Stimulated activated CD4-positive, alpha-beta T cell treated with anti-CD3 and anti-CD28 coated beads, Interleukin-15, amount 100 ng/mL, for 24 hours (primary cell): ENCODE measurements around the gene TMEM229B.

ENCODE experiments used
- DNase-seq: peaks from one replicate; pipeline ENCODE4 v3.0.0-alpha.2; 2020

The TMEM229B gene

DNA sequence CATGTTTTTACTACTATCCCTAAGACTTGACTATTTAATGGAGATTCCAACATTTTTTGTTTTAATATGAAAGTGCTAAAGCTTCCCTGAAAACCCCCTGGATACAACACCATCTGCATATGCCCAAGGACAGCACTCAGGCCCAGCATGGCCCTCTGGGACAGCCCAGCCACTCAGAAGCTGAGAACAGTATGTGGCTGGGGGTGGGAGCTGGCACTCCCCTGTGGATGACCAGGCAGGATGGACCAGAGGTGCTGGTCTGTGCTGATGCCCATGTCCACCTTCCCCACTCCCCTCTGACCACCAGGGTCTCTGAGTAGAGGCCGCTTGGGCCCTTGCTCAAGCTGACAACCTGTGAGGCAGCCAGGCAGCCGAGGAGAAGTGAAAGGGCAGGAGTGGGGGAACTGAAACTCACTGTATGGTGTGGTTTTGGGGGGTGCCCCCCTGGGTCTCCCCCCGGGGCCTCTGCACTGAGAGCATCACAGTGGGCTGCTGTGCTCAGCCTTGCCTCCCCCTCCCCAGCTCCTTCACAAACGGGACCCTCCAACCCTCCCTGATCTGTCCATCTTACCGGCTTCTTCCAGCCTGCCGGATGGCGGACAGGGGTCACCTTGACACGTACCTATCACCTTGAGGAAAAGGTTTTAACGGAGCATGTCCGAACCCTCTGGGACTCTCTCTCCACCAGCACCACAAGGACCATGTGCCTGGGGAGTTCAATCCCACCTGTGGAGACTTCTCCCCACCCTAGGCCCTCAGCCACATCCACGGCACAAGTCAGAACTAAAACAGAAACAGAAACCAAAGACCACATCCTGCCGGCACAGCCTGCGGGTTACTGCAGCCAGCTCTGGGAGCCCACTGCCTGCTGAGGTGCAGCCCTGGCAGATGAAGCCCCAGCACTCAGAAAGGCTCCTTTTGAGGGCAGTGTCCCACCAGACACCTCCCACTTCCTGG, at the start of gene TMEM229B:
Gene TMEM229B (minus strand): TSS at position 785 of the 957 bp plus-strand sequence. CDS start 14,798 bp downstream, outside the sequence.
- peak; percentile 82 for DNase-seq

DNA sequence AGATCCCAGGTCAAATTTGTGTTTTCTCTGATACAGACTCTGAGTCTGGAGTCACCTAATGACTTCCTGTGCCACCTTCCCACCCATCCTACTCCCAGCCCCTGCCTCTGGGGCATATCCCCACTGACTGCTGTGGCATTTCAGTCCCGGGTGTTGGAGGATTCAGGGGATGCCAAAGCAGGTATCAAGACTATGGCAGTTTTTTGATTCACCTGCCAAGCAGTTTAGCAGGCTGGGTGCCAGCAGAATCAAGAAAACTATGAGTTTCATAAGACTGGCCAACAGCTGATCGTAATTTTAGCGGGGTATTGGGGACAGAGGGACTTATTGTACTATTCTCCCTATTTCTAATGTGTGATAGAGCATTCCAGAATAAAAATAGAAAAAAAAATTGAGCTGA, 49.2 kb upstream of the TMEM229B start:
- DNase-seq, result no peak

DNA sequence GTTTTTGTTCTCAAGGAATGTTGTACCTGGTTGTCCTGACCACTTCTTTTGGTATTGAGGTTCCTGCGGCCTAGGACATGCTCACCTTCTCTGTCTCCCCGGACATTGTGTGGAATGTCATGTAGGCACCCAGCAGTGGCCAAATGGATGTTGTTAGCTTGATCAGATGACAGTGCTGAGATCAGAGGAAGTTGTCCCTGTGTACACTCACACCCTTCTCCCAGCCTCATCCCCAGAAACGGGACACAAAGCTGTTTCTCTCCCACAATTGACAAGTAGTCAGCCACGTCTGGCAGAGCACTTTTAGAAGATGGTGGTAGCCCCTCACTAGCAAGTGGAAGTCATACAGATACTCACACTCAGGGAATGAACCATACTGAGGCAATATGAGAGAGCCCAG, 47.6 kb upstream of the TMEM229B start:
- DNase-seq, result no peak

GRCh38 chr14:67533754-67534085, 45.2 kb upstream of the TMEM229B start:
- DNase-seq, result no peak

DNA sequence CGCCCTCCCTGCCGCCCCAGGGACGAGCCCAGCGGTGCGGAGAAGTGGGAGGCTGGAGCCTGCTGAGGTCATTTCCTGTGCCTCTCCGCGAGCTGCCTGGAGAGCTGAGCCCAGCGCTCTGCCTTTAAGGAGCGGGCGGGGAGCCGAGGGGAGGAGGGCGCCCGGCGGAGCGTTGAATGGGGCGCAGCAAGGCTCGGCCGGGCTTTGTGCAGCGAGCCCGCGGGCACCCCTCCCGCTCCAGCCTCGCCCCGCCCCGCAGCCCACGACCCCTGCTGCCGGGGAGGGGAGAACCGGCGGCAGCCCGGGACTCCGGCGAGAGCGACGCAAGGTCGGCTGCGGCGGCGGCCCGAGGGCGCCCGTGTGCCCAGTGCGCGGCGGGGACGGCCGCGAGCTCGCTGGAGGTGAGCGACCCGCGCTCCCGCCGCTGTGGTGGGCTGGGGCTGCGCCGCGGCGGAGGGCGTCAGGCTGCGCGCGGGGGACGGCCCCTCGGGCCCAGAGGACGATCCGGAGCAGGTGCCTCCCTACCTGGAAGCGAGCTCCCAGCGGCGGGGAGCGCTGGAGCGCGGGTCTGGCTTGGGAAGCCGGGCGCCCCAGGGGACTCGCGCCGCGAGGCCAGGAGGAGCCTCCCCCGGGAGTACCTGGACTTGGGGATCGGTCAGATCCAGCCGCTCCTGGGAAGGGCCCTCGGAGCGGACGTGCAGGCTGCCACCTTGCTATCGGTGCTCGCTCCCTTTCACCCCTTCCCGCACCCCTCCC, 44.7 kb upstream of the TMEM229B start, which contains the start of gene PLEKHH1:
Gene PLEKHH1 (plus strand): TSS at position 293 of the 756 bp plus-strand sequence. CDS start 8,578 bp downstream, outside the sequence.
- DNase-seq, result peak; percentile 82

DNA sequence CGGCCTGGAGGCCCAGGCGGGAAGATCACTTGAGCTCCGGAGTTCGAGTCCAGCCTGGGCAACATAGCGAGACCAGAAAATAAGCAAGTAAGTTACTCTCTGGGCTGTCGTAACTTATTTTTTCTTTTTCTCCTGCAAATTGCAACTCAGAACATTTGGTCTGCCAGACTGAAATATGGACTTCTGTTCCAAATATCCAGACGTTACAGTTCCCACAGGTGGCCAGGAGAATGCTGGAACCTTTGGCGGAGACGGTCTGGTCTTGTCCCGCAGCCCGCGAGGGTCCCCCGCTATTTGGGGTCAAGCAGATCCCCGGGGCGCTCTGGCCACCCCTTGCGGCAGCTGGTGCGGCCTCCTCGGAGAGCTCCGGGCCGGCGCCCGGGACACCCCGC, 44.1 kb upstream of the TMEM229B start:
- no peak for DNase-seq

DNA sequence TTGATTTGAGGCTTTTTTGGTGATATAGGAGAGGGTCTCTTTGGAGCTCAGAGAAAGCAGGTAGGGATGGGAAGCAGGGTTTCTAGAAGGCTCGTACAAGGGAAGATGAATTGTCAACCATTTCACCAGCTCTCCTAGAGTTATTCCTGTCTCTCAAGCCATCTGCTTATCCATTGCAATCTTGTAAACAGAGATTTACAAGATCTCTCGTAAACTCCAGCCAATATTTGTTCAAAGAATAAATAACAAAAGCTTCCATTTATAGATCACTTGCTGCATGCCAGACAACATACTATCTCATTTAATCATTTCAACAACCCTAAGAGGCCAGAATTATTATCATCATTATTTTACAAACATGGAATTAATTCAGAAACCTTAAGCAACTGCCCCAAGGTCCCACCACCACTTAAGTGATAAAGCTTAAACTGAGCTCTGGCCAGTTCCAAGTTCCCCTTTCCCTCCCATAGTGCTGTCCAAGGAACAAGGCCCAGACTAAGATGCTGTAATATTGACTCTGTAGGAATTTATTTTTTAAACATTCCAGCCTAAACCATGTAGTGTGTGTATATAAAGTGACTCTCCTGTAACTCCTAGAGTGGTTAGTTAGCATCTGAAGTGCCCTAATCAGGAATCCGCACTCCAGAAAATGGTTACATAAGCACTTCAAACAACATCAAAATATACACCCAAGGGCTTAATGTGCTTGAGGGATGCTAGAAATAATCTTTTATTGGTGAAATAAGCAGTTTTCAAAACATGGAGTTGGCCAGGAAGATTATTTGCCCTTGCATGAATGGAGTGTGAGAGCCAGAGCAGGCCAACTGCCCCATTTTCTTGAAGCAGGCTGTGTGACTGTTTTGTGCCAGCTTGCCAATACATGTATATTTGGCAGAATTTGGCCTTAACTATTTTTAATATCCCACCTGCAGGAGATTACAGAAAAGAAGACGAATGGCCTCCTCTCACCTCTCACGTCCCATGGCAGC, 41.7 kb upstream of the TMEM229B start:
- no peak for DNase-seq

- DNase-seq, result no peak
Measured at GRCh38 chr14:67528276-67528675, 39.8 kb upstream of the TMEM229B start.

DNA sequence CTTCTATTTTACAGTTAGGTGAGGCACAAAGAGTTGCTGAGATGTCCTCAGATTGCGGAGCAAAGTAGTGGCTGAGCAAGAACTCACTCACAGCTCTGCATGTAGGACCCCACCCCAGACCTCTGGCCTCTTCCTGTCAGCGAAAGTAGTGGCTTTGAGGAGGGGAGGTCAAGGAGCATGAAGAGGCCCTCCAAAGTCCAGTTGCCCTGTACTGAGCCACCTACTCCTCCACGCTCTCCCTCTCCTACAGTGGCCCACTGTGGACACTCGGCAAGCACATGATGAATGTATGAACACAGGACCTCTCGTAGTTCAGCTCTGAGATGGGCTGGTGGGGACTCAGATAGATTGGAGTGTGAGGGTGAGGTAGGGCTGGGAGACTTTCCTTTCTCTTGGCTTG, 39.2 kb upstream of the TMEM229B start:
- no peak for DNase-seq

DNA sequence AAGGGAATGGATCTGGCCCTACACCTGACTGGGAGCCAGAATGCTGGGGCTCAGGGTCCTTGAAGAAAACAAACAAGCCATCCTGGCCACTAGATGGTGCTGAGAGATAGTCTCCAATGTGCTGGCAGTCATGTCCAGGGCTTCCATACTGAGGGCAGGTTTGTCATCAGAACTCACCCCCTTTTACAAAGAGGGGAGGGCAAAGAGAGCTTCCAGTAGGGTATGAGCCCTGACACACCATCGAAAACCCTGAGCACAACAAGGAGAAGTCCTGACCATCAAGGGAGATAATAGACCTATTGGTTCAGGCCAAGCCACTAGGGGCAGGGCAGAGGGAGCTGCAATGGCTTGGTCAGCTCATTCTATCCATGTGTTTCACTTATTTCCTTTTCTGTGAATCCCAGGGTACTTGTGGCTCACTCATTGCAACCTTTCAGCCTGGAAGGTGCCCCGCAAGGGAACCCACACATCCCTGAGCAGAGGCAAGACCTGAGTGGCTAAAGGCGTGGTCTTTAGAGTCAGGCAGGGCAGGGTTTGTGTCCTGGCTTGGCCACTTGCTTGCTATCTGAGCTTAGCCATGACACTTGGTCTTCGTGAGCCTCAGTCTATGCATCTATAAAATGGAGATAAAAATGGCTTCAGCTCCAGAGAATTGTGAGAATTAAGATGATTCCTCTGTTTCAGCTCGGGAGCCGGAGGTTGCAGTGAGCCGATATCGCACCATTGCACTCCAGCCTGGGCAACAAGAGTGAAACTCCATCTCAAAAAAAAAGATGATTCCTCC, 38.3 kb upstream of the TMEM229B start:
- peak; percentile 53 for DNase-seq

DNA sequence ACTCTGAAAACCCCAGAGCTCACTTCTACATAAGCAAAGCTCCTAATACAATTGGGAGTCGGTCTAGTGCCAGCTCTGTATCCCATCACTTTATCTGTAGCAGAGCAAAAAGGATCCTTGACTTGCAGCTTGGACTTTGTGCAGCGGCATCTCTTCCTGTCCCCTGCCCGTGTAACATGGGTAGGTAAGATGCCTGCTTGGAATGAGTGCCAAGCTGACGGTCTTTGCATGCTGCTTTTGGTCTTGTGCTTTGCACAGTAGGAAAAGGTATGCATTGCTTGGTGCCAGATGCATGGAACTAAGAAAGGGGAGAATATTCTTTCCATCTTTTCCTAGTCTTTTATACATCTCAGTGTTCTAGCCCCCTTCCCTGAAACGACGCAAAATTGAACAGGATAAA, 37.7 kb upstream of the TMEM229B start:
- no peak for DNase-seq

DNA sequence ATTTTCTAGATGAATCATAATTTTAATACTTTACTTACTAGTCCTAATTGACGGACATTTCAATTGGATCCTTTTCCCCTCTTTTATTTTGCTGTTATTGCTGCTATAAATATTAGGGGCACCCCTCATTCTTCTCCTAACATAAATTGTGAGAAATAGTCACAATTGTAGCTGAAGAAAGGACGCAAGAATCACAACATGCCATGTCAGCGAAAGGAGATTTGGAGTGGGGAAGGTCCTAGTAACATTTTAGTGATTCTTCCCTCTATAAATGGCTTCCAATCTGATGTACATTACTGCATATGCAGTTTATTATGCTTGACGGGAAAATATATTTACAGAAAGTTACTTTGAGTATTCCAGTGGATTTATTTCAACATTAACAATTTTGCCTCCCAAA, 36.9 kb upstream of the TMEM229B start:
- DNase-seq, result no peak

DNA sequence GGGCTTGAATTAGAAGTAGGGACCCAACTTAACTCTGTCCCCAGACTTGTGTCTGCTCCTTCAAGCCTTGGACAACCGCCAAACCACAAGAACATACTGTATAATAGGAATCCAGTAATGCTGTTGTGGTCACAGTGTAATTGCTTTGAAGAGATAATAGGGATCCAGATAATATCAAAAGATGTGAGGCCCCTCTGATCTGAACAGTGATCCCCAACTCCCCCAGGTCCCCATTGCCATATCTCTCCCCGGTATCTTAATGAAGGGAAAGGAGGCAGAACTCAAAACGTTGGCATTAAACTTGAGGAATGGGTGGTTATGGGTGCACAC, 36.1 kb upstream of the TMEM229B start:
- no peak for DNase-seq

DNA sequence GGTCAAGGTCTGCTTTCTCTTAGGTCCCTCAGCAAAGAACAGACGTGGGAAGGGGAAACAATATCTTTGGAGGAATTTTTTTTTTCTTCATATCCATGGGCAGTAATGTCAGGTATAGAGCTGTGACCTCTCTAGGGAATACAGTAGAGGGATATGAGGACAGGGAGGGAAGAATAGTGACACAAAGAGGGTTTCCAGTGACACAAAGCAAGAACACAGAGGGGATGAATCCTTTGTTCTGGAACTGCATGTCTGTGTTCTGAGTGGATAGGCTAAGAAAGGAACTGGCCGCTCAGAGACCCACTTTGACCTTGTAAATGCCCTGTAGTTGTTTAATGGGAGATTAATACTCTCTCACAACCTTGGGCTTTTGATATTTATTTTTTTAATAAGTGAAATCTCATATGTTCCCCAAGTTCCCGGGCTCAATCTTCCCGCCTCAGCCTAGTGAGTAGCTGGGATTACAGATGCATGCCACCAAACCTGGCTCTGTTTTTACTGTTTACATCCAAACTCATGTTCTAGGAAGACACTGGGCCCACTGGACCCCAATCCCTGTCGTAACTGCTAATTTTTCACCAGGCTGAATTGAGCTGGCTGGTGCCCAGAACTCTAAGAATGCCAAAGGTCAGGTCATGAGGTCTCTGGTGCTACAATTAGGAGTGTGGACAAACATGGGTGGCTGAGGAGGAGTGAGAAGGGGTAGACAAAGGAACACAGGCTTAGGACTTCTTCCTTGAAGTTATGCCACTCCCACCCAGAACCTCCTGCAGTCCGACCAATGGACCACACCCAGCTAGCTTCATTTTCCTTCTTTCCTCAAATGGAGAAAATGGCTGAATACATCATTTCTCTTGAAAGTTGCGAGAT, 35.5 kb upstream of the TMEM229B start:
- no peak for DNase-seq

GRCh38 chr14:67522270-67522669, 33.7 kb upstream of the TMEM229B start:
- DNase-seq, result no peak

GRCh38 chr14:67520482-67520881, 32.0 kb upstream of the TMEM229B start:
- DNase-seq, result no peak

- no peak for DNase-seq
Measured at GRCh38 chr14:67519406-67519805, 30.9 kb upstream of the TMEM229B start.

GRCh38 chr14:67517083-67517482, 28.6 kb upstream of the TMEM229B start:
- no peak for DNase-seq

DNA sequence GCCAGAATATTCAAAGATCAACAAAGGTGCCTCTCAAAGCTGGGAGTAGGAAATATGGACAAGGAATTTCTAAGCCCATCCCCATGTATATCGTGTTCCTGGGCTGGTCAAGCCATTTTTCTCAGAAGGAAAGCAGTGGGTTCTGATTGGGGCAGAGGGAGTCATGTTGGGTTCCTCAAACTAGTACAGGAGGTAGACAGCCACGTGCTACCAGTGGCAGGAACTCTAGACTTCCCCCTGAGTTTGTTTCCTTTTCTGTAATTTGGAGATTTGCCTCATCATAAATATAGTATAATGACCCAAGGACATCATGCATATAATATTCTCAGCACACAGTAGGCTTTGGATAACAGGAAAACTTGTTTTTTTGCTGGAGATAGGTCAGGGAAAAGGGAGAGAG, 28.2 kb upstream of the TMEM229B start:
- DNase-seq, result no peak

- peak; percentile 59 for DNase-seq
Measured at GRCh38 chr14:67515386-67516079, 27.0 kb upstream of the TMEM229B start.
